Mesendoderm (in vitro differentiated cells): ENCODE measurements around the gene BTBD17.

ENCODE experiments used
- DNase-seq: peaks from one replicate; pipeline ENCODE4 v3.0.0; 2013
- H2AK5ac ChIP-seq: 2 replicates; pipeline ENCODE4 v1.6.1; 2013; ENCODE audit warnings: low read length, inconsistent platforms
- H2BK120ac ChIP-seq: 2 replicates; pipeline ENCODE4 v1.6.1; 2013; ENCODE audit warnings: low read depth, mild to moderate bottlenecking, low read length, moderate library complexity, mixed read lengths
- H2BK15ac ChIP-seq: replicated peaks from 2 replicates; pipeline ENCODE4 v1.6.1; 2013; ENCODE audit warnings: low read depth, mild to moderate bottlenecking, moderate library complexity
- H2BK5ac ChIP-seq: 2 replicates; pipeline ENCODE4 v1.6.1; 2013; ENCODE audit warnings: low read length, inconsistent platforms
- H3K18ac ChIP-seq: 2 replicates; pipeline ENCODE4 v1.6.1; 2013; ENCODE audit warnings: mild to moderate bottlenecking, low read length, mixed read lengths
- H3K23ac ChIP-seq: one replicate; pipeline ENCODE4 v1.6.1; 2013; ENCODE audit warnings: low read length
- H3K27ac ChIP-seq: 2 replicates; pipeline ENCODE4 v1.5.1; 2013; ENCODE audit warnings: low read depth, mild to moderate bottlenecking, inconsistent platforms, low read length, moderate library complexity
- H3K27me3 ChIP-seq: 2 replicates; pipeline ENCODE4 v1.6.1; 2013; ENCODE audit warnings: low read length, control low read depth, mild to moderate bottlenecking, inconsistent platforms; ENCODE audit not compliant: insufficient read depth, poor library complexity
- H3K36me3 ChIP-seq: 2 replicates; pipeline ENCODE4 v1.6.1; 2013; ENCODE audit warnings: low read length, inconsistent platforms; ENCODE audit not compliant: control insufficient read depth, insufficient read depth
- H3K4ac ChIP-seq: one replicate; pipeline ENCODE4 v1.6.1; 2013; ENCODE audit warnings: low read depth, mild to moderate bottlenecking, low read length, moderate library complexity
- H3K4me1 ChIP-seq: 2 replicates; pipeline ENCODE4 v1.6.1; 2013; ENCODE audit warnings: low read depth, low read length, inconsistent platforms; ENCODE audit not compliant: control insufficient read depth
- H3K4me2 ChIP-seq: 2 replicates; pipeline ENCODE4 v1.6.1; 2013; ENCODE audit warnings: low read length
- H3K4me3 ChIP-seq: 2 replicates; pipeline ENCODE4 v1.5.1; 2013; ENCODE audit warnings: mild to moderate bottlenecking, low read length
- H3K56ac ChIP-seq: one replicate; pipeline ENCODE4 v1.6.1; 2013; ENCODE audit warnings: low read length
- H3K79me1 ChIP-seq: 2 replicates; pipeline ENCODE4 v1.6.1; 2013; ENCODE audit warnings: low read length, inconsistent platforms
- H3K79me2 ChIP-seq: 2 replicates; pipeline ENCODE4 v1.6.1; 2013; ENCODE audit warnings: mild to moderate bottlenecking, low read length; ENCODE audit not compliant: control insufficient read depth, insufficient read depth
- H3K9ac ChIP-seq: 2 replicates; pipeline ENCODE4 v1.6.1; 2013; ENCODE audit warnings: low read length, inconsistent platforms
- H4K5ac ChIP-seq: one replicate; pipeline ENCODE4 v1.6.1; 2013; ENCODE audit warnings: low read length
- H4K8ac ChIP-seq: one replicate; pipeline ENCODE4 v1.6.1; 2013; ENCODE audit warnings: low read depth, mild to moderate bottlenecking, control low read depth, low read length, moderate library complexity
- WGBS: extraction: QIAGEN DNeasy Blood & Tissue Kit; methylation state at CpG from one replicate; pipeline ENCODE4 v1.1.7; 2013; ENCODE audit warnings: low lambda C conversion rate, missing lambda C conversion rate; ENCODE audit not compliant: insufficient coverage; ENCODE audit errors: extremely low coverage; 5-methylcytosine and 5-hydroxymethylcytosine counted together

The BTBD17 gene

DNA sequence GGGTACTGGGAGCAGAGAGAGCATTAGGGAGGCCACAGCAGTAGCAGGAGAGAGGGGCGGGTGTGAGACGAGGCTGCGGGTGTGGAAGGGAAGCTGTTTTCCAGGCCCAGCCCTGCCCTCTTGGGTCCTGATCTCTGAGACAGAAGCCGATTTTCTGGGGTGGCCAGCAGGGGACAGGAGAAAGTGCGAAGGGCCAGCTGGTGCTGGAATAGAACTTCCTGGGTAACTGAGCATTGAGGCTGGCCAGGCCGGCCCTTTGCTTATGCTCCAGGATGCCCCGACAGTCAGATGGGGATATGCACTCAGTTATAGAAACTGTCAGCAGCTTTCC, 804 bp downstream of the BTBD17 start:
- Histone ChIP-seq H4K5ac (no peak overlapping the region), H3K23ac (no peak overlapping the region), H3K18ac (no peak overlapping the region), H3K4ac (no peak overlapping the region), H3K79me2 (no peaks in the 10 kb centered on the region), H2BK5ac (no peak overlapping the region), H3K4me3 (no peak overlapping the region), H2AK5ac (no peak overlapping the region), H4K8ac (no peak overlapping the region), H3K4me1 (no peaks in the 10 kb centered on the region), H3K79me1 (no peaks in the 10 kb centered on the region), H3K27me3 (no peaks in the 10 kb centered on the region), H3K56ac (no peak overlapping the region), H3K27ac (no peak overlapping the region), H2BK120ac (no peak overlapping the region), H2BK15ac (no peak overlapping the region), H3K4me2 (no peak overlapping the region), H3K36me3 (no peaks in the 10 kb centered on the region), H3K9ac (no peak overlapping the region)
- DNase-seq: no peak
- no CpG with 5 or more reads among the region's 7 CpGs for WGBS

DNA sequence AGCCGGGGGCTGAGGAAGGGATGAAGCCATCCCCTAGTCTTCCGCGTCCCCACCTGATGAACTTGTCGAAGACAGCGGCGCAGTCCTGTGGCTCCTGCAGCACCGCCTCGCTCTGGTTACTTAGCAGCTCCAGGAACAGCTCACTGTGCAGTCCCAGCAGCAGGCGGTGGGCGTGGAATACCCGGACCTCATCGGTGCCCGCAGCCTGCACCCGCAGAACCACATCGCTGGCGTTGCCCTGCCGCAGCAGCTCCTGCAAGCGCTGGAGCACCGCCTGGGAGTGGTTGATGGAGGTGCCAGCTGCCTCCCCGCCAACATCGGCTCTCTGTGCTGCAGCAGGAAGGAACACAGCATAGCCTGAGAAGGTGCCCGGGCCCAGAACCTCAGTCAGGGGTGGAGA, 1.8 kb downstream of the BTBD17 start:
- Histone ChIP-seq H2BK120ac (no peak overlapping the region), H3K9ac (no peak overlapping the region), H3K79me2 (no peaks in the 10 kb centered on the region), H2AK5ac (no peak overlapping the region), H4K5ac (no peak overlapping the region), H3K18ac (no peak overlapping the region), H3K27ac (no peak overlapping the region), H4K8ac (no peak overlapping the region), H3K27me3 (no peaks in the 10 kb centered on the region), H3K23ac (no peak overlapping the region), H3K4me1 (no peaks in the 10 kb centered on the region), H3K4me3 (no peak overlapping the region), H3K79me1 (no peaks in the 10 kb centered on the region), H3K4ac (no peak overlapping the region), H2BK15ac (no peak overlapping the region), H3K56ac (no peak overlapping the region), H3K36me3 (no peaks in the 10 kb centered on the region), H3K4me2 (no peak overlapping the region), H2BK5ac (no peak overlapping the region)
- WGBS: no CpG with 5 or more reads among the region's 22 CpGs
- DNase-seq: no peak

DNA sequence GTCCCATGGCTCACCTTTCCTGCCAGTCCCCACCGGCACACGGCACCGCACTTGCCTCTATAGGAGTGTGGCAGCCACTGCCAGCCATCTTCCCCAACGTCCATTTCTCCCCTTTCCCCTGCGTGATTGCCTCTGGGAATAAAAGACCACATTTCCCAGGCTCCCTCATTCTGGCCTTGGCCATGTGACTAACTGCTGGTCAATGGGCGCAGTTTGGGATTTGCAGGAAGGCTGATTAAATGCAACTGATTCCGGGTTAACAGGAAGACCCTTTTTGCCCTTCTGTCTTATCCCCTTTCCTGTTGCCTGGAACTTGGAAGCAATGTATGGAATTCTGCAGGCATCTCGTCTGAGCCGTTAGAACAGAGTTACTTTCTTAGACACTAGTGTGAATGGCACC, 3.0 kb downstream of the BTBD17 start:
- H3K4me3 ChIP-seq: no peak overlapping the region
- no peak overlapping the region for H3K4ac ChIP-seq
- H2BK15ac ChIP-seq: no peak overlapping the region
- no peak overlapping the region for H4K8ac ChIP-seq
- H3K79me2 ChIP-seq: no peaks in the 10 kb centered on the region
- H3K56ac ChIP-seq: no peak overlapping the region
- no peak overlapping the region for H2BK5ac ChIP-seq
- H3K23ac ChIP-seq: no peak overlapping the region
- WGBS: no CpG with 5 or more reads among the region's 9 CpGs
- no peak overlapping the region for H4K5ac ChIP-seq
- no peak overlapping the region for H3K18ac ChIP-seq
- H3K36me3 ChIP-seq: no peaks in the 10 kb centered on the region
- no peak overlapping the region for H2BK120ac ChIP-seq
- peak; percentile 45 for DNase-seq
- H3K4me1 ChIP-seq: no peaks in the 10 kb centered on the region
- H3K27ac ChIP-seq: no peak overlapping the region
- no peak overlapping the region for H2AK5ac ChIP-seq
- no peaks in the 10 kb centered on the region for H3K27me3 ChIP-seq
- no peak overlapping the region for H3K9ac ChIP-seq
- H3K79me1 ChIP-seq: no peaks in the 10 kb centered on the region
- no peak overlapping the region for H3K4me2 ChIP-seq

DNA sequence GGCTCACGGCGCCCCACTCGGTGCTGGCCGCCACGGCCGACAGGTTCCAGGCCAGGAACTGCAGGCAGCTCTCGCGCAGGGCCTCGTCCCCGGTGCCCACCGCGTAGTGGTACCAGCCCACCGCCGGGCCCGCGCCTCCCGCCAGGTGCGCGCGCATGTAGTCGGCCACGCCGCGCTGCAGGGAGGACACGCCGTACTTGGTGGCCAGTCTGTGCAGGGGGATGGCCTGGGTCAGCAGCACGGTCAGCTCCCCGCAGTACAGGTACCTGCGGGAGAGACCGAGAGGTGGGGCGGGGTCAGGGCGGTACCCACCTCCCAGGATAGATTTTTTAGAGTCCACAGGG, 4.2 kb downstream of the BTBD17 start:
- Histone ChIP-seq H2BK120ac (no peak overlapping the region), H3K36me3 (no peaks in the 10 kb centered on the region), H3K27ac (no peak overlapping the region), H3K9ac (no peak overlapping the region), H3K27me3 (peaks cover 4% of the 10 kb centered on the region), H3K79me1 (no peaks in the 10 kb centered on the region), H3K56ac (no peak overlapping the region), H3K4me3 (no peak overlapping the region), H3K4ac (no peak overlapping the region), H3K79me2 (no peaks in the 10 kb centered on the region), H4K5ac (no peak overlapping the region), H3K18ac (no peak overlapping the region), H4K8ac (no peak overlapping the region), H2AK5ac (no peak overlapping the region), H3K23ac (no peak overlapping the region), H3K4me1 (no peaks in the 10 kb centered on the region), H2BK5ac (no peak overlapping the region), H2BK15ac (no peak overlapping the region), H3K4me2 (no peak overlapping the region)
- DNase-seq: no peak
- WGBS: no CpG with 5 or more reads among the region's 32 CpGs

DNA sequence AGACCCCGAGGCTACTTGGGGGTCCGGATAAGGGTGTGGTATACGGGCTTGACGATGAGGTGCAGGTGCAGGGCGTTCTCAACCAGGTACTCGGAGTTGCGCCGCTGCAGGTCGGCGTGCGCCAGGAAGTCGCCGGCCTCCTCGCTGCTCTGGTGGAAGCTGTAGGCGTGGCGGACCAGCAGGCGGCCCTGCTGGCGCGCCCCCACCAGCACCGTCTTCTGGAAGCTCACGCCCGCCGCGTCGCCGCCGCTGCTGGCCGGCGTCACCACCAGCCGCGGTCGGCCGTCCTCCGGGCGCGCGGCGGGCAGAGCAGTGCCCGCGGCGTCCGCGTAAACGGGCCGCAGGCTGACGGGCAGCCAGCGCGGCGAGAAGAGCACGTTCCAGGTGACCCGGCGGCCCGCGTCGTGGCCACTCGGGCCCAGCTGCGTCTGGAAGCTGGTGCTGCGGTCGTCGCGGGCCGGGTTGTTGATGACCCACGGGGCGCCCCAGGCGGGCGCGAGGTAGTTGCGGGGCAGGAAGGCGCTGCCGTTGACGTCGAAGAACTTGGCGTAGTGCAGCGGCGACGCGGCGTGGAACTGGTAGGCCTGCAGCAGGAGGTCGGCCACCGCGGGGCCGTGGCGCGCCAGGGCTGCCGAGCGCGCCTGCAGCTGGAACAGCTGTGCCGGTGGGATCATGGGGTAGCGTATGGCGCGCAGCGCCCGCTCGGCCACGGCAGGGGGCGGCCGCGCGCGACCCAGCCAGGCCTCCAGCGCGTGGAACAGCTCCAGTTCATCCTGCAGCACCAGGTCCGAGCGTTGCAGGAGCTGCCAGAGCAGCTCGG, 4.8 kb downstream of the BTBD17 start:
- Histone ChIP-seq H3K18ac (no peak overlapping the region), H3K27ac (no peak overlapping the region), H3K4me3 (no peak overlapping the region), H2BK15ac (no peak overlapping the region), H3K4me1 (no peaks in the 10 kb centered on the region), H3K4ac (no peak overlapping the region), H4K8ac (no peak overlapping the region), H3K23ac (no peak overlapping the region), H3K79me1 (no peaks in the 10 kb centered on the region), H3K56ac (no peak overlapping the region), H2BK5ac (no peak overlapping the region), H3K9ac (no peak overlapping the region), H4K5ac (no peak overlapping the region), H3K79me2 (no peaks in the 10 kb centered on the region), H3K4me2 (no peak overlapping the region), H3K27me3 (peaks cover 9% of the 10 kb centered on the region), H3K36me3 (no peaks in the 10 kb centered on the region), H2BK120ac (no peak overlapping the region), H2AK5ac (no peak overlapping the region)
- DNase-seq: no peak
- WGBS: no CpG with 5 or more reads among the region's 105 CpGs

DNA sequence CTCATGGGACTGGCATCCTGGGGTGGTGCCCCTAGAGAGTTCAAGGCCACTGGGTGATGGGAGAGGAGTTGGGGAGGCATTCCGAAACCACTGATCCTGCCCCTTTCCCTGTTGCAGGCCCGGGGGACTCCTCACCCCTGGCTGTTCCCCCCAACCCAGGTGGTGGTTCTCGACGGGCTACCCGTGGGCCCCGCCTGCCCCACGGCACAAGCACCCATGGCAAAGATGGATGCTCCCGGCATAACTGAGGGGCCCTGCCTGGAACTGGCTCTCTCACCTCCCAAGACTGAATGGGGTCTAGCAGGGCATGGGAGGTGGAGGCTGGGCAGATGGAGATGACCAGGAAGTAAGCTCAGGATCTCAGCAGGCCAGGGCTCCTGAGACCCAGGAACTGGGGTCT, 6.6 kb downstream of the BTBD17 start:
- H3K56ac ChIP-seq: no peak overlapping the region
- no peak overlapping the region for H3K18ac ChIP-seq
- no peak overlapping the region for H3K4me2 ChIP-seq
- no peak for DNase-seq
- no peaks in the 10 kb centered on the region for H3K79me1 ChIP-seq
- H3K4ac ChIP-seq: no peak overlapping the region
- no CpG with 5 or more reads among the region's 8 CpGs for WGBS
- no peak overlapping the region for H3K23ac ChIP-seq
- H3K27ac ChIP-seq: no peak overlapping the region
- no peak overlapping the region for H2BK120ac ChIP-seq
- H4K8ac ChIP-seq: no peak overlapping the region
- no peak overlapping the region for H2BK15ac ChIP-seq
- H3K27me3 ChIP-seq: peaks cover 11% of the 10 kb centered on the region
- no peak overlapping the region for H3K4me3 ChIP-seq
- H2AK5ac ChIP-seq: no peak overlapping the region
- H3K4me1 ChIP-seq: no peaks in the 10 kb centered on the region
- no peaks in the 10 kb centered on the region for H3K79me2 ChIP-seq
- H4K5ac ChIP-seq: no peak overlapping the region
- H2BK5ac ChIP-seq: no peak overlapping the region
- H3K9ac ChIP-seq: no peak overlapping the region
- H3K36me3 ChIP-seq: no peaks in the 10 kb centered on the region
